Sigmoid colon (tissue), 7 donors: ENCODE data around the gene RAB43. TPM values are rescaled to one million over a fixed set of nuclear protein-coding genes. Genes with fewer than 3 reads are reported as not detected.

Experiments
- DNase-seq: peaks from one replicate; pipeline ENCODE4 v3.0.0-alpha.2; 2019
- H3K27ac ChIP-seq, 4 donors: fragments of 200-600 bp; sonication (generic); one replicate each; pipeline ENCODE4 v1.5.1; 2016 to 2019; ENCODE audit warnings: mild to moderate bottlenecking in 1 of 4
- H3K27me3 ChIP-seq, 3 donors: fragments of 200-600 bp; sonication (generic); one replicate each; pipeline ENCODE4 v1.5.1; 2019; ENCODE audit warnings: mild to moderate bottlenecking in 1 of 3
- H3K36me3 ChIP-seq, 4 donors: fragments of 200-600 bp; sonication (generic); one replicate each; pipeline ENCODE4 v1.5.1; 2016 to 2019
- H3K4me1 ChIP-seq, 4 donors: fragments of 200-600 bp; sonication (generic); one replicate each; pipeline ENCODE4 v1.5.1; 2017 to 2019
- H3K4me3 ChIP-seq, 4 donors: fragments of 200-600 bp; sonication (generic); one replicate each; pipeline ENCODE4 v1.5.1; 2017 to 2019; ENCODE audit warnings: mild to moderate bottlenecking in 2 of 4, moderate library complexity in 1 of 4
- H3K9me3 ChIP-seq, 4 donors: fragments of 200-600 bp in 3 of 4; sonication (generic) in 3 of 4; one replicate each; pipeline versions ENCODE4 v1.5.1 to v1.6.1; 2013 to 2019
- EP300 ChIP-seq, 4 donors: sonication (generic); formaldehyde crosslinking; IDR thresholded peaks; one replicate each; pipeline ENCODE4 v1.6.1; 2017; ENCODE audit warnings: antibody characterized with exemption in 4 of 4
- POLR2A ChIP-seq, 2 donors: fragments of 450-650 bp; IDR thresholded peaks; one replicate each; pipeline ENCODE4 v1.6.1; 2016; ENCODE audit warnings: antibody characterized with exemption in 2 of 2, mild to moderate bottlenecking in 2 of 2, moderate library complexity in 2 of 2
- POLR2AphosphoS5 ChIP-seq, 4 donors: sonication (generic); formaldehyde crosslinking; IDR thresholded peaks; one replicate each; pipeline ENCODE4 v1.6.1; 2017; ENCODE audit warnings: antibody characterized with exemption in 4 of 4
- WGBS, 2 donors: extraction: QIAGEN DNeasy Blood & Tissue Kit; methylation state at CpG; one replicate each; pipeline ENCODE4 v1.1.7; 2013; 5-methylcytosine and 5-hydroxymethylcytosine counted together
- intact Hi-C: fragments of 100-400 bp; cut with DNase I; formaldehyde crosslinking; loops from one replicate; pipeline ENCODE4 v1.15.1; 2023
- polyA plus RNA-seq, 3 donors: library from polyadenylated mRNA; stranded (reverse); fragments of 200-250 nt; gene quantifications; one replicate each; pipeline ENCODE4 v1.2.3, GENCODE V29; 2013
- total RNA-seq, 4 donors: library from RNA; depleted of rRNA; stranded (reverse); fragments of >200 nt; gene quantifications; one replicate each; pipeline ENCODE4 v1.1.0, GENCODE V29; 2016
- TF ChIP-seq, protein P1 (sequence below), 4 experiments: fragments of 450-650 bp in 3 of 4; fragments of 200-600 bp in 1 of 4; IDR thresholded peaks; one replicate each; pipeline ENCODE4 v1.5.1; 2016 to 2019; ENCODE audit warnings: antibody characterized with exemption in 4 of 4, mild to moderate bottlenecking in 3 of 4, moderate library complexity in 2 of 4
- donor health status: healthy with polysubstance abuse.
- donor health status: Bipolar disorder and iron deficiency.
- donor health status: healthy.

Gene RAB43
- total and polyA plus RNA-seq, 7 donors, result 2.8 to 31.3 (median 5.8) TPM

DNA sequence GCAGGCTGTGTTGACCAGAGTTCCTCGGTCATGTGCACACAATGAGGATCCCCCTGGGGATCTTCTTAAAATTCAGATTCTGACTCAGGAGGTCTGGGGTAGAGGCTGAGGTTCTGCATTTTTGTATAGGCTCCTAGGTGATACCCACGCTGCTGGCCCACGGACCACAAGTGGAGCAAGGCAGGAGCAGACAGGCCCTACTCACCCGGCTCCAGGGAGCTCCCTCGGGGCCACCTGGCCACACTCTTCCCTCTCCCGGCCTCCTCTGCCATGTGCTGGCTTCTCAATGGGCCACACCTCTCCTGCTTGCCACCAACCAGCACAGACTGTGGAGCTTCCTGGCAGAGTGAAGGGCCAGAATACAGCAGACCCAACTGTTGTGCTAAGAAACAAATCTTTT is 37.1 kb downstream of the RAB43 start:
- DNase-seq, result no peak
- Histone ChIP-seq H3K4me3 (no peak overlapping the region), H3K4me1 (peaks cover 0 to 12% (median 8%) of the 10 kb centered on the region in 4 donors), H3K27me3 (no peaks in the 10 kb centered on the region), H3K27ac (no peak overlapping the region), H3K9me3 (no peaks in the 10 kb centered on the region), H3K36me3 (no peaks in the 10 kb centered on the region)
- intact Hi-C loops, result no loop called here
- 79 to 92% methylated on average over 6 of the region's 6 CpGs for WGBS, 2 donors
- TF ChIP-seq EP300 (IDR thresholded peaks at IDR 0.05) (no peak), POLR2A (IDR thresholded peaks at IDR 0.05) (no peak), POLR2AphosphoS5 (IDR thresholded peaks at IDR 0.05) (no peak)
- TF ChIP-seq, protein P1, sequence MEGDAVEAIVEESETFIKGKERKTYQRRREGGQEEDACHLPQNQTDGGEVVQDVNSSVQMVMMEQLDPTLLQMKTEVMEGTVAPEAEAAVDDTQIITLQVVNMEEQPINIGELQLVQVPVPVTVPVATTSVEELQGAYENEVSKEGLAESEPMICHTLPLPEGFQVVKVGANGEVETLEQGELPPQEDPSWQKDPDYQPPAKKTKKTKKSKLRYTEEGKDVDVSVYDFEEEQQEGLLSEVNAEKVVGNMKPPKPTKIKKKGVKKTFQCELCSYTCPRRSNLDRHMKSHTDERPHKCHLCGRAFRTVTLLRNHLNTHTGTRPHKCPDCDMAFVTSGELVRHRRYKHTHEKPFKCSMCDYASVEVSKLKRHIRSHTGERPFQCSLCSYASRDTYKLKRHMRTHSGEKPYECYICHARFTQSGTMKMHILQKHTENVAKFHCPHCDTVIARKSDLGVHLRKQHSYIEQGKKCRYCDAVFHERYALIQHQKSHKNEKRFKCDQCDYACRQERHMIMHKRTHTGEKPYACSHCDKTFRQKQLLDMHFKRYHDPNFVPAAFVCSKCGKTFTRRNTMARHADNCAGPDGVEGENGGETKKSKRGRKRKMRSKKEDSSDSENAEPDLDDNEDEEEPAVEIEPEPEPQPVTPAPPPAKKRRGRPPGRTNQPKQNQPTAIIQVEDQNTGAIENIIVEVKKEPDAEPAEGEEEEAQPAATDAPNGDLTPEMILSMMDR (IDR thresholded peaks at IDR 0.05), result no peak

DNA sequence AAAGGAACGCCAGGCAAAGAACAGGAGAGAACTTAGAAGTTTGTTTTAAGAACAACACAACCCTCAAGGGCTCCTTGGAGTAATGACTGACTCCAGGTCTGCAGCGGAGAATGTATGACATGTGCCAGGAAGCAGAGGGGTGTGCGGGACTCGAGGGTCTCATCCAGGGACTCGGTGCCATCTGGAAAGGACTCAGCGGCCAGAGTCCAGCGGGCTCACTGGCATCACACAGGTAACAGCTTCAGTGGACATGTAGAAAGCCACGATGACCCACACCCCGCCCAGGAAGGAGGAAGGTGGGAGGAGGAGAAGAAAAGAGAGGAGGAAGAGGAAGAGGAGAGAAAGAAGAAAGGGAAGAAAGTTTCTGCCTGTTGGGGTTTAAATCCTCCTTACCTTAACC is 39.6 kb downstream of the RAB43 start:
- 78 to 80% methylated on average over 9 of the region's 9 CpGs for WGBS, 2 donors
- Histone ChIP-seq H3K9me3 (no peaks in the 10 kb centered on the region), H3K27me3 (no peaks in the 10 kb centered on the region), H3K27ac (no peak overlapping the region), H3K36me3 (no peaks in the 10 kb centered on the region), H3K4me1 (peaks cover 0 to 16% (median 9%) of the 10 kb centered on the region in 4 donors), H3K4me3 (no peak overlapping the region)
- TF ChIP-seq EP300 (IDR thresholded peaks at IDR 0.05) (no peak), POLR2A (IDR thresholded peaks at IDR 0.05) (no peak), POLR2AphosphoS5 (IDR thresholded peaks at IDR 0.05) (no peak)
- TF ChIP-seq, protein P1 (IDR thresholded peaks at IDR 0.05), result no peak
- intact Hi-C loops, result no loop called here
- DNase-seq, result no peak

DNA sequence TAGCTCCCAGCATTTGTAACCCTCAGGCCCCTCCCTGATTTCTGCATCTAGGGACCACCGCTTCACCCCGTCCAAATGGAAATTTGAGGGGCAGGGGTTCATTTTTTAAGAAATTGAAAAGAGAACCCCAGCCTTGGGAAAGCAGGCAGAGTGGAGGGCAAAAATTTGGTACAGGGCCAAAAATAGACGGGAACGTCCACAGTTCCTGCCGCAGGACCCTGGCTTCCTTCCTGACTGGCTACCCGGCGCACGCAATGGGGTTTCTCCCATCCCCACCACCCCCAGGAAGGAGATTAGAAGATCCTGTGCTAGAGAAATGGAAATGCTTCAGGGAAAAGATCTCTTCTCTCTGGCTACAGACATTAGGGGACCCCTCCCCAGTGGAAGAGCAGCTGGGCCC is 40.1 kb downstream of the RAB43 start:
- TF ChIP-seq, protein P1 (IDR thresholded peaks at IDR 0.05), result no peak
- TF ChIP-seq POLR2A (IDR thresholded peaks at IDR 0.05), result no peak
- no peak for TF ChIP-seq POLR2AphosphoS5 (IDR thresholded peaks at IDR 0.05)
- no peak for TF ChIP-seq EP300 (IDR thresholded peaks at IDR 0.05)

DNA sequence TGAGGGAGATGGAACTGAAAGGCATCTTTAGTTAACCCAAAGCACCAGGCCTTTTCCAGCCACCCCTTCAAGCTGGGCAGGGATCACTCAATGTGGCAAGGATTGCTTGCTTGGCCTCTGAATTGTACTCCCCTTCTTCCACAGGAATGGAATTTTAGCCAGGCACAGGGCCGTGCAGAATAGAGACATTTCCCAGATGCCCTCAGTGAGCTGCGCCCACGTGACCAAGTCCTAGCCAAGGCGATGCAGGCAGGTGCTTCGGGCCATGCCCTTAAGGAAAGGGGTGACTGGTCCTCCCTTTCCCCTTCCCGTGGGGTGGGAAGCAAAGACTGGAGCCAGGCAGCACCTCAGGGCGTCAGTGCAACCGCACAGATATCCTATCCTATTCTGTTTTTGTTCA is 43.1 kb downstream of the RAB43 start:
- peak overlapping the region in 2 of 4 donors; percentile 43 to 49 for H3K27ac ChIP-seq
- intact Hi-C loops, result no loop called here
- H3K9me3 ChIP-seq, result no peaks in the 10 kb centered on the region
- peaks cover 0 to 9% (median 6%) of the 10 kb centered on the region in 4 donors for H3K4me1 ChIP-seq
- no peaks in the 10 kb centered on the region for H3K36me3 ChIP-seq
- WGBS, 2 donors, result 88 to 92% methylated on average over 8 of the region's 8 CpGs
- H3K4me3 ChIP-seq, result no peak overlapping the region
- peak in 3 of 4 donors; percentile 45 to 56 (median 48) for TF ChIP-seq POLR2AphosphoS5 (IDR thresholded peaks at IDR 0.05)
- no peak for TF ChIP-seq POLR2A (IDR thresholded peaks at IDR 0.05)
- no peak for DNase-seq
- no peaks in the 10 kb centered on the region for H3K27me3 ChIP-seq

More for the DNA sequence above, 40.1 kb downstream of the RAB43 start:
- H3K27ac ChIP-seq, result no peak overlapping the region
- WGBS, 2 donors, result 78 to 89% methylated on average over 8 of the region's 8 CpGs
- H3K4me3 ChIP-seq, result no peak overlapping the region
- no peaks in the 10 kb centered on the region for H3K27me3 ChIP-seq
- H3K9me3 ChIP-seq, result no peaks in the 10 kb centered on the region
- H3K36me3 ChIP-seq, result no peaks in the 10 kb centered on the region
- intact Hi-C loops, result no loop called here
- DNase-seq, result no peak
- peaks cover 0 to 11% (median 6%) of the 10 kb centered on the region in 4 donors for H3K4me1 ChIP-seq

DNA sequence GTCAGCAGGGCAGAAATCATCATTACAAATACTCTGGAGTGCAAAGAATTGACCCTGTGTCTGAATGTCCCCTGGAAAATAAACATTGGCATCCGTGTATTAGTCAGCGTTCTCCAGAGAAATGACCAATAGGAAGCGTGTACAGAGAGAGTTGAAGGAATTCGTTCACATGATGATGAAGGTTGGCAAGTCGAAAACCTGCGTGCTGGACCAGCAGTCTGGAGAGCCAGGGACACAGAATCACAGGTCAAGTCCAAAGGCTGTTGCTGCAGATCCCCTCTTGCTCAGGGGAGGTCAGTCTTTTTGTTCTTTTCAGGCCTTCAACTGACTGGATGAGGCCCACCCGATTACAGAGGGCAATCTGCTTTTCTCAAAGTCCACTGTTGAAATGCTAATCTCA is 44.4 kb downstream of the RAB43 start:
- H3K9me3 ChIP-seq, result no peaks in the 10 kb centered on the region
- no peak for DNase-seq
- no peak overlapping the region for H3K4me3 ChIP-seq
- TF ChIP-seq POLR2A (IDR thresholded peaks at IDR 0.05), result no peak
- TF ChIP-seq EP300 (IDR thresholded peaks at IDR 0.05), result no peak
- TF ChIP-seq POLR2AphosphoS5 (IDR thresholded peaks at IDR 0.05), result no peak
- TF ChIP-seq, protein P1 (IDR thresholded peaks at IDR 0.05), result no peak
- H3K36me3 ChIP-seq, result no peaks in the 10 kb centered on the region
- 81 to 85% methylated on average over 7 of the region's 7 CpGs for WGBS, 2 donors
- H3K4me1 ChIP-seq, result peaks cover 0 to 9% (median 6%) of the 10 kb centered on the region in 4 donors
- intact Hi-C loops, result no loop called here
- H3K27me3 ChIP-seq, result no peaks in the 10 kb centered on the region
- H3K27ac ChIP-seq, result no peak overlapping the region
